ENCODE data around the gene HPS3.

DNA sequence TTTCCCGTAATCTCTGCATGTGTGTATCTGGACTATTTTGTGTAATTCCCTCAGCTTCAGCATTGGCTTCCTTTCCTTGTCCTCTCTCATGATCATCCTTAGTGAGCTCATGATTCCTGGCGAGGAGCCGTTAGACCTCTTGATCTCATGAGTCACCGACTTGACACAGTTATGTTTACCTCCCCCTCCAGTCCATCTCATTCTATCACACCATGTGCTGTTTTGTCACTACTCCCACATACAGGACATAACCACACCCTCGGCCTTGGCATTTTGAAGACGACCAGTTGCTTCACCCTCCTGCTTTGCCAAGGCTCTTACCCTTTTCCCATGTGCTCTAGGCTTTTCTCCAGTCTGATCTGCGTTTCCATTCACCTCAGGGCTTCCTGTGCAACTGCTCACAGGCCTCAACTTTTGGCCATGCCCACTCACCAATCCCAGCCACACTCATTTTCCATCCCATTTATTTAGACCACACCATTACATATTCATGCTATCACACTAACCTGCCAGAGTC, 50.7 kb downstream of the HPS3 start:
- TF ChIP-seq, protein P1, sequence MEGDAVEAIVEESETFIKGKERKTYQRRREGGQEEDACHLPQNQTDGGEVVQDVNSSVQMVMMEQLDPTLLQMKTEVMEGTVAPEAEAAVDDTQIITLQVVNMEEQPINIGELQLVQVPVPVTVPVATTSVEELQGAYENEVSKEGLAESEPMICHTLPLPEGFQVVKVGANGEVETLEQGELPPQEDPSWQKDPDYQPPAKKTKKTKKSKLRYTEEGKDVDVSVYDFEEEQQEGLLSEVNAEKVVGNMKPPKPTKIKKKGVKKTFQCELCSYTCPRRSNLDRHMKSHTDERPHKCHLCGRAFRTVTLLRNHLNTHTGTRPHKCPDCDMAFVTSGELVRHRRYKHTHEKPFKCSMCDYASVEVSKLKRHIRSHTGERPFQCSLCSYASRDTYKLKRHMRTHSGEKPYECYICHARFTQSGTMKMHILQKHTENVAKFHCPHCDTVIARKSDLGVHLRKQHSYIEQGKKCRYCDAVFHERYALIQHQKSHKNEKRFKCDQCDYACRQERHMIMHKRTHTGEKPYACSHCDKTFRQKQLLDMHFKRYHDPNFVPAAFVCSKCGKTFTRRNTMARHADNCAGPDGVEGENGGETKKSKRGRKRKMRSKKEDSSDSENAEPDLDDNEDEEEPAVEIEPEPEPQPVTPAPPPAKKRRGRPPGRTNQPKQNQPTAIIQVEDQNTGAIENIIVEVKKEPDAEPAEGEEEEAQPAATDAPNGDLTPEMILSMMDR (IDR thresholded peaks at IDR 0.05; ENCODE audit: low read length), result no peak
- TF ChIP-seq EZH2phosphoT487 (IDR thresholded peaks at IDR 0.05; ENCODE audit: low read length), result no peak
